Pulmonary artery endothelial cell (primary cell): ENCODE measurements around the gene TLE7. TPM values are rescaled to one million over a fixed set of nuclear protein-coding genes. Genes with fewer than 3 reads are reported as not detected.

ENCODE experiments used
- total RNA-seq: library from RNA; depleted of rRNA; stranded (reverse); fragments of >200 nt; gene quantifications from 2 replicates; pipeline ENCODE4 v1.2.3, GENCODE V29; 2014

The TLE7 gene
- total RNA-seq, 1 donor from 2014 or later: not detected

Other genes starting within 250 kb of the TLE7 start
- gene HYDIN, start 211.3 kb downstream of the TLE7 start, total RNA-seq: 0.07 TPM in 1 of 2 replicates, not detected in the other
- gene CMTR2, start 152.7 kb downstream of the TLE7 start, total RNA-seq: 24.8 and 28.8 TPM in 2 replicates
- not detected in 2 replicates for gene CALB2, start 83.3 kb downstream of the TLE7 start, total RNA-seq
- gene ZNF23, start 20.2 kb upstream of the TLE7 start, total RNA-seq: 4.9 and 6.1 TPM in 2 replicates
- 1.3 and 1.6 TPM in 2 replicates for gene ZNF19, start 47.3 kb upstream of the TLE7 start, total RNA-seq
- not detected in 2 replicates for gene CHST4, start 84.4 kb upstream of the TLE7 start, total RNA-seq
- not detected in 2 replicates for gene TAT, start 135.0 kb upstream of the TLE7 start, total RNA-seq
- not detected in 2 replicates for gene MARVELD3, start 184.1 kb upstream of the TLE7 start, total RNA-seq